Fibroblast of mammary gland (primary cell): Measurements from ENCODE around the gene ST6GAL1.

Experiments
- DNase-seq: peaks from one replicate; pipeline ENCODE4 v3.0.0-alpha.2; 2010; ENCODE audit warnings: low read depth
- H3K4me3 ChIP-seq: 2 replicates; pipeline ENCODE4 v1.5.1; 2011; ENCODE audit warnings: low read depth, mild to moderate bottlenecking, low read length, moderate library complexity; ENCODE audit not compliant: control insufficient read depth
- TF ChIP-seq, protein P1 (sequence below): conservative IDR thresholded peaks from 2 replicates; pipeline ENCODE4 v1.5.1; 2011; ENCODE audit warnings: low read depth, low read length, inconsistent platforms; ENCODE audit not compliant: control insufficient read depth, insufficient read depth

ST6GAL1 gene

DNA sequence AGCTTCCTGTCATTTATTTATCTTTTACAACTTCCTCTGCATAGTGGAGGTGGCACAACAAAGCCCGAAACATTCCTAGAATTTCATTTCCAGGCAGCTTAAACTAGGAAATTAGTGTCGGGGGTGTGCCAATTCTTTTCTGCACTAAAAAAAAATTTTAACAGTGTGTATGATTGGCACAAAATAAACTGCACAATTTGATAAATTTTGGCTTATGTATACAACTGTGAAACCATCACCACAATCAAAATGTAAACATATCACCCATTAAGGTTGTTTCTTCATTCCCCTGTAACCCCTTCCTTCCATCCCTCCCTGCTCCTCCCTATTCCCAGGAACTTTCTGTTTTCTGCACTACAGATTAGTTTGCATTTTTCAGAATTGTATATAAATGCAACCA lies 154.3 kb downstream of the ST6GAL1 start:
- TF ChIP-seq, protein P1, sequence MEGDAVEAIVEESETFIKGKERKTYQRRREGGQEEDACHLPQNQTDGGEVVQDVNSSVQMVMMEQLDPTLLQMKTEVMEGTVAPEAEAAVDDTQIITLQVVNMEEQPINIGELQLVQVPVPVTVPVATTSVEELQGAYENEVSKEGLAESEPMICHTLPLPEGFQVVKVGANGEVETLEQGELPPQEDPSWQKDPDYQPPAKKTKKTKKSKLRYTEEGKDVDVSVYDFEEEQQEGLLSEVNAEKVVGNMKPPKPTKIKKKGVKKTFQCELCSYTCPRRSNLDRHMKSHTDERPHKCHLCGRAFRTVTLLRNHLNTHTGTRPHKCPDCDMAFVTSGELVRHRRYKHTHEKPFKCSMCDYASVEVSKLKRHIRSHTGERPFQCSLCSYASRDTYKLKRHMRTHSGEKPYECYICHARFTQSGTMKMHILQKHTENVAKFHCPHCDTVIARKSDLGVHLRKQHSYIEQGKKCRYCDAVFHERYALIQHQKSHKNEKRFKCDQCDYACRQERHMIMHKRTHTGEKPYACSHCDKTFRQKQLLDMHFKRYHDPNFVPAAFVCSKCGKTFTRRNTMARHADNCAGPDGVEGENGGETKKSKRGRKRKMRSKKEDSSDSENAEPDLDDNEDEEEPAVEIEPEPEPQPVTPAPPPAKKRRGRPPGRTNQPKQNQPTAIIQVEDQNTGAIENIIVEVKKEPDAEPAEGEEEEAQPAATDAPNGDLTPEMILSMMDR, result no peak
- DNase-seq, result no peak
- H3K4me3 ChIP-seq, result no peak overlapping the region

DNA sequence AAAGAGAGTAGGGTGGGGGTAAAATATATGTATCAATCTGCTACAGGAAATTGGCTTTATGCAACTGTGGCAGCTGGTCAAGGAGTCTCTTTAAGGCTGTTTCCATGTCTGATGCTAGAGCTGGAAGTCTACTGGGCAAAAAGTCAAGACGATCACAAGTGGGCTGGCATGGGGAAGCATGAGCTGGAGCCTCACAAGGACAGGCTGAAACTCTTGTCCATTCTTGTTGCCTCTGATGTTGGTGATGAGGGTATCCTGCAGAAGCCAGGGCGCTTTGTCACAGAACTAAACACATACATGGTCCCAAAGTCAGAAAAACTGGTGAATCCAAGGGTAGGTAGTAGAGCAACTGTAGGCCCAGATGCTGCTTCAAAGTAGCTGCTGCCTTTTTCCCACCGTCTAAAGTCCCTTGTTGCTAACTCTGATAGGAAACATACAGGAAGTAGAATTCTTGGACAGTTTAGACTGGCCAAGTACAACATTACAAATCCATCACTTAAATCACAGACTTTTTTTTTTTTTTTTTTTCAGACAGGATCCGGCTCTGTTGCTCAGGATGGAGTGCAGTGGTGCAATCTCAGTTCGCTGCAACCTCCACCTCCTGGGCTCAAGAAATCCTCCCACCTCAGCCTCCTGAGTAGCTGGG lies 154.8 kb downstream of the ST6GAL1 start:
- no peak overlapping the region for H3K4me3 ChIP-seq
- no peak for DNase-seq
- TF ChIP-seq, protein P1, result no peak

DNA sequence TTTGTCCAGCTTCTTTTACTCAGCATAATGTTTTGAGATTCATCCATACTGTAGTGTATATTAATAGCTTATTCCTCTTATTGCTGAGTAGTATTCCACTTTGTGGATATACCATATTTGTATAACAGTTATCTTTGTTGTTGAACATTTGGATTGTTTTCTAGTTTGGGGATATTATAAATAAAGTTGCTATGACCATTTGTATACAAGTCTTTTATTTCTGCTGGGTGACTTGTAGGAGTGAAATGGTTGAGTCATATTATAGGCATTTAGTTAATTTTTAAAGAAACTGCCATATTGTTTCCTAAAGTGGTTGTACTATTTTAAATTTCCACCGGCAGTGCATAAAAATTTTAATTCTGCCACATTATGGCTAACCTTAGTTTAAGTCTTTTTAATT lies 155.6 kb downstream of the ST6GAL1 start:
- TF ChIP-seq, protein P1, result no peak
- DNase-seq, result no peak
- no peak overlapping the region for H3K4me3 ChIP-seq

DNA sequence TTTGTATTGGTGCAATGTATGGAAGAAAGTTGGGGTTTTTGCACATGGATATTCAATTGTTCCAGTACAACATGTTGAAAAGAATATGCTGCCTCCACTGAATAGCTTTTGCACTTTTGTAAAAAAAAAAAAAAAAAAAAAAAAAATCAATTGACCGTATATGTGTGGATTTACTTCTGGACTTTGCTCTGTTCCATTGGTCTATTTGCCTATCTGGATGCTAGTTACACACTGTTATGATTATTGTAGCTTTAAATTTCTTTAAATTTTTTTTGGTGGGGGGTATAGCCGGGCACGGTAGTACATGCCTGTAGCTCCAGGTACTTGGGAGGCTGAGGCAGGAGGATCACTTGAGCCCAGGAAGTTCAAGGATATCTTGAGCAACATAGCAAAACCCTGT lies 156.5 kb downstream of the ST6GAL1 start:
- no peak for DNase-seq
- no peak overlapping the region for H3K4me3 ChIP-seq
- TF ChIP-seq, protein P1, result no peak

DNA sequence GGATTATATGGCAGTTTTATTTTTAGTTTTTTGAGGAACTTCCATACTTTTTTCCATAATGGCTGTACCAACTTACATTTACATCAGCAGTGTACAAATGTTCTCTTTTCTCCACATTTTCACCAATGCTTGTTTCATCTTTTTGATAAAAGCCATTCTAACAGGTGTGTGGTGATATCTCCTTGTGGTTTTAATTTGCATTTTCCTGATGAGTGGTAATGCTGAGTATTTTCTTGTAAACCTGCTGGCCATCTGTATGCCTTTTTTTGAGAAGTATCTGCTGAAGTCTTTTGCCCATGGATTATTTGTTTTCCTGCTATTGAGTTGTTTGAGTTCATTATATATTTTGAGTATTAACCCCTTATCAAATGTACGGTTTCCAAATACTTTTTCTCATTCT lies 158.4 kb downstream of the ST6GAL1 start:
- no peak for DNase-seq
- TF ChIP-seq, protein P1, result no peak
- H3K4me3 ChIP-seq, result no peak overlapping the region

DNA sequence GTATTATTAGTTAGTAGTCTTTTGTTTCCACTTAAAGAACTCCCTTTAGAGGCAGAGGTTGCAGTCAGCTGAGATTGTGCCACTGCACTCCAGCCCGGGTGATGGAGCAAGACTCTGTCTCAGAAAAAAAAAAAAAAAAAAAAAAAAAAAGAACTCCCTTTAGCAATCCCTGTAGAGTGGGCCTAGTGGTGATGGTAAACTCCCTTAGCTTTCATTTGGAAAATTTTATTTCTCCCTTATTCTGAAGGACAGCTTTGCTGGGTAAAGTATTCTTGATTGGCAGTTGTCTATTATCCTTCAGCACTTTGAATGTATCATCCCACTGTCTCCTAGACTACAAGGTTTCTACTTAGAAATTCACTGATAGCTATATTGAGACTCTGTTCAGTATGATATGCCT lies 163.0 kb downstream of the ST6GAL1 start:
- TF ChIP-seq, protein P1, result no peak
- no peak overlapping the region for H3K4me3 ChIP-seq

More for the DNA sequence above, 163.0 kb downstream of the ST6GAL1 start:
- no peak for DNase-seq
